Neural cell (in vitro differentiated cells): ENCODE measurements around the gene ZBTB24. TPM values are rescaled to one million over a fixed set of nuclear protein-coding genes. Genes with fewer than 3 reads are reported as not detected.

Experiments
- H2AFZ ChIP-seq: fragments of 200-600, 300-800 bp; sonication (generic), shearing (Covaris generic); 2 replicates; pipeline ENCODE4 v1.6.0; 2014; ENCODE audit warnings: low read depth, mild to moderate bottlenecking, antibody characterized with exemption, low read length, moderate library complexity
- H3F3A ChIP-seq: fragments of 200-600 bp; shearing (Covaris generic); 2 replicates; pipeline ENCODE4 v1.6.1; 2016; ENCODE audit warnings: mild to moderate bottlenecking, moderate library complexity, mixed read lengths, antibody characterized with exemption, low read length; ENCODE audit not compliant: insufficient read depth, poor library complexity, severe bottlenecking
- H3K27ac ChIP-seq: fragments of 200-600, 300-800 bp; sonication (generic), shearing (Covaris generic); 2 replicates; pipeline ENCODE4 v1.5.1; 2014; ENCODE audit warnings: mild to moderate bottlenecking, low read length, moderate library complexity
- H3K27me3 ChIP-seq: fragments of 300-800, 200-600 bp; sonication (generic), shearing (Covaris generic); 2 replicates; pipeline ENCODE4 v1.6.0; 2014; ENCODE audit warnings: mild to moderate bottlenecking, low read depth, low read length, moderate library complexity; ENCODE audit not compliant: insufficient read depth
- H3K36me3 ChIP-seq: fragments of 300-800, 200-600 bp; sonication (generic), shearing (Covaris generic); 2 replicates; pipeline ENCODE4 v1.5.1; 2014; ENCODE audit warnings: mild to moderate bottlenecking, antibody characterized with exemption, low read length, moderate library complexity; ENCODE audit not compliant: insufficient read depth
- H3K4me2 ChIP-seq: fragments of 300-800, 200-600 bp; sonication (generic), shearing (Covaris generic); 2 replicates; pipeline ENCODE4 v1.6.0; 2014; ENCODE audit warnings: mild to moderate bottlenecking, low read length
- H3K4me3 ChIP-seq: fragments of 300-800, 200-600 bp; sonication (generic), shearing (Covaris generic); 2 replicates; pipeline ENCODE4 v1.5.1; 2014; ENCODE audit warnings: mild to moderate bottlenecking, low read length, moderate library complexity
- H3K79me2 ChIP-seq: fragments of 200-600 bp; shearing (Covaris generic); replicated peaks from 2 replicates; pipeline ENCODE4 v1.6.0; 2014; ENCODE audit warnings: mild to moderate bottlenecking, low read length, moderate library complexity; ENCODE audit not compliant: insufficient read depth
- H3K9ac ChIP-seq: fragments of 300-800, 200-600 bp; sonication (generic), shearing (Covaris generic); 2 replicates; pipeline ENCODE4 v1.6.1; 2016; ENCODE audit warnings: mild to moderate bottlenecking, low read length, mixed read lengths
- H3K9me2 ChIP-seq: fragments of 200-600 bp; shearing (Covaris generic); 2 replicates; pipeline ENCODE4 v1.6.1; 2016; ENCODE audit warnings: mild to moderate bottlenecking, low read length, mixed read lengths; ENCODE audit not compliant: insufficient read depth
- H3K9me3 ChIP-seq: fragments of 200-600, 300-800 bp; sonication (generic), shearing (Covaris generic); 2 replicates; pipeline ENCODE4 v1.6.1; 2016; ENCODE audit warnings: mild to moderate bottlenecking, mixed run types, low read length, moderate library complexity, mixed read lengths
- H4K20me1 ChIP-seq: fragments of 200-600 bp; shearing (Covaris generic); 2 replicates; pipeline ENCODE4 v1.6.1; 2016; ENCODE audit warnings: mild to moderate bottlenecking, mixed run types; ENCODE audit not compliant: insufficient read depth
- CTCF ChIP-seq: fragments of 450-650 bp; IDR thresholded peaks from 2 replicates; pipeline ENCODE4 v1.5.1; 2014; ENCODE audit warnings: antibody characterized with exemption, mild to moderate bottlenecking, moderate library complexity; ENCODE audit not compliant: poor library complexity, severe bottlenecking
- EP300 ChIP-seq: fragments of 450-650 bp; conservative IDR thresholded peaks from 2 replicates; pipeline ENCODE4 v1.6.1; 2014; ENCODE audit warnings: antibody characterized with exemption, mild to moderate bottlenecking, moderate library complexity; ENCODE audit not compliant: poor library complexity, severe bottlenecking
- EZH2 ChIP-seq: fragments of 200-600, 300-800 bp; shearing (Covaris generic), sonication (generic); IDR thresholded peaks from 2 replicates; pipeline ENCODE4 v1.6.1; 2014; ENCODE audit warnings: antibody characterized with exemption, low read length, borderline replicate concordance, mild to moderate bottlenecking; ENCODE audit not compliant: insufficient read depth, poor library complexity, severe bottlenecking
- MXI1 ChIP-seq: fragments of 450-650 bp; conservative IDR thresholded peaks from 2 replicates; pipeline ENCODE4 v1.6.1; 2014; ENCODE audit warnings: antibody characterized with exemption, mild to moderate bottlenecking; ENCODE audit not compliant: poor library complexity, severe bottlenecking
- POLR2AphosphoS5 ChIP-seq: IDR thresholded peaks from 2 replicates; pipeline ENCODE4 v1.6.1; 2012
- RAD21 ChIP-seq: fragments of 450-650 bp; conservative IDR thresholded peaks from 2 replicates; pipeline ENCODE4 v1.6.1; 2014; ENCODE audit warnings: antibody characterized with exemption, mild to moderate bottlenecking, moderate library complexity
- REST ChIP-seq: IDR thresholded peaks from 2 replicates; pipeline ENCODE4 v1.6.1; 2012; ENCODE audit warnings: borderline replicate concordance
- SMC3 ChIP-seq: fragments of 450-650 bp; conservative IDR thresholded peaks from 2 replicates; pipeline ENCODE4 v1.6.1; 2014; ENCODE audit warnings: antibody characterized with exemption, mild to moderate bottlenecking, moderate library complexity; ENCODE audit not compliant: poor library complexity
- TAF1 ChIP-seq: IDR thresholded peaks from 2 replicates; pipeline ENCODE4 v1.6.1; 2012; ENCODE audit warnings: low read depth
- polyA plus RNA-seq: library from polyadenylated mRNA; depleted of rRNA; stranded (reverse); fragments of >200 nt; gene quantifications from 2 replicates; pipeline ENCODE4 v1.2.3, GENCODE V29; 2014

The ZBTB24 gene
- polyA plus RNA-seq, 1 donor from 2014 or later: 6.0 TPM

- Histone ChIP-seq H3K9ac (no peak overlapping the region), H3K4me2 (no peak overlapping the region), H3F3A (no peaks in the 10 kb centered on the region), H3K36me3 (no peaks in the 10 kb centered on the region), H2AFZ (no peak overlapping the region), H3K27me3 (no peaks in the 10 kb centered on the region), H3K4me3 (no peak overlapping the region), H3K9me3 (no peaks in the 10 kb centered on the region), H3K27ac (no peak overlapping the region), H4K20me1 (no peaks in the 10 kb centered on the region), H3K79me2 (no peaks in the 10 kb centered on the region), H3K9me2 (no peaks in the 10 kb centered on the region)
- no peak for TF ChIP-seq EZH2
- no peak for TF ChIP-seq REST
- no peak for TF ChIP-seq EP300
- no peak for TF ChIP-seq RAD21
- TF ChIP-seq TAF1: no peak
- no peak for TF ChIP-seq MXI1
- no peak for TF ChIP-seq POLR2AphosphoS5
- no peak for TF ChIP-seq SMC3
These were observed 25.3 kb upstream of the ZBTB24 start for GRCh38 chr6:109508166-109508860.

GRCh38 chr6:109507490-109508072, 24.6 kb upstream of the ZBTB24 start:
- no peak overlapping the region for H3K27ac ChIP-seq
- H3K79me2 ChIP-seq: no peaks in the 10 kb centered on the region
- H3K27me3 ChIP-seq: no peaks in the 10 kb centered on the region
- no peak overlapping the region for H2AFZ ChIP-seq
- no peaks in the 10 kb centered on the region for H3K36me3 ChIP-seq
- TF ChIP-seq EZH2 (no peak), POLR2AphosphoS5 (no peak), SMC3 (no peak), TAF1 (no peak), MXI1 (no peak), CTCF (no peak), EP300 (no peak), RAD21 (no peak), REST (no peak)
- H3K9me2 ChIP-seq: no peaks in the 10 kb centered on the region
- H3K9ac ChIP-seq: no peak overlapping the region
- no peaks in the 10 kb centered on the region for H4K20me1 ChIP-seq
- H3F3A ChIP-seq: no peaks in the 10 kb centered on the region
- no peaks in the 10 kb centered on the region for H3K9me3 ChIP-seq
- no peak overlapping the region for H3K4me3 ChIP-seq
- H3K4me2 ChIP-seq: no peak overlapping the region
